Putamen (tissue), 1 donor: ENCODE measurements around the gene CRYBA4.

Source experiments
- DNase-seq: peaks from one replicate; pipeline ENCODE4 v3.0.0-alpha.2; 2016; ENCODE audit warnings: low spot score

The CRYBA4 gene

GRCh38 chr22:26624803-26625202, 3.0 kb downstream of the CRYBA4 start:
- DNase-seq, result no peak

DNA sequence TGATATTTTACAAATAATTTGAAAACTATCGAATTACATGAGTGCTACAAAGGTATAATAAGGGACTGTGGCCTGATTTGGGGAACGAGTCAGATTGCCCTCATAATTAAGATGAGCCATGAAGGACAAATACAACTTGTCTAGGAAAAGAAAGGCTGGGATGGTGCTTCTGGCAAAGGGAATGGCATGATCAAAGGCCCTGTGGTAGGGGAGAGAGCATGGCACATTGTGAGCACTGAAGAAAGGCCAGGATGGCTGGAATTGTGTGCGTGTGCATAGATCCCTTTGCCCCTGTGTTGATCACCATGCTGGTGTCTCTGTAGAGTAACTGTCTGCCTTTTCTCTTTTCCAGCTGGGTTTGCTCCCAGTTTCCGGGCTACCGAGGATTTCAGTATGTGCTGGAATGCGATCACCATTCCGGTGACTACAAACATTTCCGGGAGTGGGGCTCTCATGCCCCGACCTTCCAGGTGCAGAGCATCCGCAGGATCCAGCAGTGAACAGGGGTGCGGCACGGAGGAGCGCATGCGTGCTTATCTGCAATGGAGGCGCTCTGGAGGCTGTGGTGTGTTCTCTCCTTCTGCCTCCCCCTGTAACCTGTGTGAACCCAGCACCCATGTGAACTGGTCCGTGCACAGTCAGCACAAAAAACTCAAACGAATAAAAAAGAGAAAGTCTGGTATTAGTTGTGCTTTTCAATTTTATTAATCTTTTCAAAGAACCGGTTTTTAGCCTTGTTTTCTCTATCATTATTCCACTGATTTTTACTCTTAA, 8.4 kb downstream of the CRYBA4 start:
- DNase-seq, result no peak

DNA sequence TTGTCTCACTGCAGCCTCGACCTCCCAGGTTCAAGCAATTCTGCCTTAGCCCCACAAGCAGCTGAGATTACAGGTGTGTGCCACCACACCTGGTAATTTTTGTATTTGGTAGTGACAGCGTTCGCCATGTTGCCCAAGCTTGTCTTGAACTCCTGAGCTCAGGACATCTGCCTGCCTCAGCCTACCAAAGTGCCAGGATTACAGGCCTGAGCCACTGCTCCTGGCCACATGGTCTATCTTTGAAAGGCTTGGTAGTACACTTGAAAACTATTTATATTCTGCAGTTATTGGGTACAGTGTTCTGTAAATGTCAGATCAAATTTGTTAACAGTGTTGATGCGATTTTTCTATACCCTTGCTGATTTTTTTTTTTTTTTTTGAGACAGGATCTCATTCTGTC, 9.5 kb downstream of the CRYBA4 start:
- DNase-seq, result no peak

- DNase-seq, result no peak
Observed at GRCh38 chr22:26632422-26633155, 10.8 kb downstream of the CRYBA4 start.

DNA sequence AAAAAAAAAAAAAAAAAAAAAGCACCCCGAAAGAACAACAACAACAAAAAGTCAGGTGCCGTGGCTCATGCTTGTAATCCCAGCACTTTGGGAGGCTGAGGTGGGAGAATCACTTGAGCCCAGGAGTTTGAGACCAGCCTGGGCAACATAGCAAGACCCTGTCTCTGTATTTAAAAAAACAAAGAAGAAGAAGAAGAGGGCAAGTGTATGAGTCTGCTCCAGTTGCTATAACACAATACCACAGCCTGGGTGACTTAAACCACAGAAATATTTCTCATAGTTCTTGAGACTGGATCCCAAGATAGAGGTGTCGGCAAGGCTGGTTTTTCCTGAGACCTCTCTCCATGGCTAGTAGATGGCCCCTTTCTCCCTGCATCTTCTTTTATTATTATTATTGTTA, 12.4 kb downstream of the CRYBA4 start:
- no peak for DNase-seq

GRCh38 chr22:26635117-26635516, 13.4 kb downstream of the CRYBA4 start:
- DNase-seq, result no peak

- no peak for DNase-seq
Observed at GRCh38 chr22:26636296-26636695, 14.5 kb downstream of the CRYBA4 start.

DNA sequence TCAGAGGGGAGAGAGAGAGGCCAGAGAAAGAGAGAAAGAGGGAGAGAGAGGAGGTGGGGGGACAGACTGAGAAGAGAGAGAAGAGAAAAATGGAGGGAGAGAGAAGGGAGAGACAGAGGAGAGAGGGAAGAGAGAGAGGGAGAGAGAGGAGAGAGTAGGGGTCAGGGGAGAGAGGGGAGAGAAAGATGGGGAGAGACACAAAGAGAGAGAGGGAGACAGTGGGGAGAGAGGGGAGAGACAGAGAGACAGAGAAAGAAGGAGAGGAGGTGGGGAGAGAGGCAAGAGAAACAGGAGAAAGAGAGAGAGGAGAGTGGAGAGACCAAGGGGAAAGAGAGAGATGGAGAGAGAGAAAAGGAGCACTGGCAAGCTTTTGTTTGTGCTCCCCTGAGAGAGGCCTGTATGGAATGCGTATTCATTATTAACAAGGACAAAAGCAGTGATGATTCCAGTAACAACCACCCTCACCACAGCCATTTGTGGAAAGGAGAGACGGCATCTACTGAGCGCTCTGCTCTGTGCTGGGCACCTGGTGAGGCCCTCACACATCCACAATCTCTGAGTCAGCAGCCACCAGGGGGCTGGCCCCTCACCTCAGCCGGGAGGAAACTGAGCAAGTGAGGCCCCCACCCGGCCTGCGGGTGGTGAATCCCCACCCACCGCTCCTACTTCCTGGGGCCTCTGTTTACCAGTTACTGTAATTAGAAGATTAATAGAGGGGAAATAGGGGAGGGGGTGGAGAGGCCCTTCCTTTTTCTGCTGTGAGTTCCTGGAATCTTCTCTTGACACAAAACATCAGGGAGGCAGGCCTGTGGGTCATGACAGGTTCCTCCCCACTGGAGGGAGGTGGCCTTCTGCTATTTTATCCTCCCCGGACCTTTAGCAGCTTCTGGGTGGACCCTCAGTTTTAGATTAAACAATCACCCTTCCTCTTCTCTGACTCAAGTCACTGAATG, 21.0 kb downstream of the CRYBA4 start:
- DNase-seq, result no peak

GRCh38 chr22:26643418-26644100, 21.8 kb downstream of the CRYBA4 start:
- no peak for DNase-seq

GRCh38 chr22:26646158-26646557, 24.4 kb downstream of the CRYBA4 start:
- DNase-seq, result no peak

GRCh38 chr22:26648011-26648497, 26.3 kb downstream of the CRYBA4 start:
- DNase-seq, result no peak

- DNase-seq, result no peak
Observed at GRCh38 chr22:26648528-26649388, 27.0 kb downstream of the CRYBA4 start.

DNA sequence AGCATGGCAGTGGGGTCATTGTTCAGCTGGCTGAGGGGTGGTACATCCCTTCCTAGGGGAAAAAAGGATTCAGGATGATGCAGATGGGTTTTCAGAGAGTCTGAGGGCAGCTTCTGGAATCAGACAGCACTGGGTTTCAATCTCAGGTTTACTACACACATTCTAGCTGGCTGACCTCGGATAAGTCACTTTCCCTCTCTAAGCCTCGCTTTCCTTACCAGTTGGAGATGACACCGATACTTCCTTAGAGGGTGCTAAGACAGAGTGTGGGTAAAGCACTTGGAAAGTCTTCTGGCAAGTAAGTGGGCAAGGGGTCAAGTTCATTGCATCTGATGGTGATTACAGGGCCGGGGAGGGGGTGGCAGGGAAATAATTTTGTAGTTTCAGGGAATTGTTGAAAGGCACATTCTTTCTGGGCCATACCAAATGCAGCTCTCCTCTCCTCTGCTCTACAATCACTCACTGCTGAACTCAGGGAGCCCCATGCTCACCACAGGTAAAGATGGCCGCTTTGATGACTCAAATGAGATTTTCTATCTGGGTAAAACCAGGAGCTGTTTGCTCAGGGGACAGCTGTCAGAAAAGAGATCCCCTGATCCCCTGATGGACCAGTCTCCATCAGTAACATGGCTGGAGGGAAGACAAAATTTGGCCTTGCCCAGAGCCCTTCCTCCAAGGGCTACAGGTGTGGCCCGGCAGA, 29.1 kb downstream of the CRYBA4 start:
- DNase-seq, result no peak

- DNase-seq, result no peak
Observed at GRCh38 chr22:26651815-26652214, 30.1 kb downstream of the CRYBA4 start.

GRCh38 chr22:26656891-26657851, 35.4 kb downstream of the CRYBA4 start, which contains the start of gene MIAT:
Gene MIAT, plus strand, starts transcription at chr22:26657588.
- no peak for DNase-seq

GRCh38 chr22:26658161-26658560, 36.4 kb downstream of the CRYBA4 start:
- no peak for DNase-seq

GRCh38 chr22:26658671-26659478, 37.1 kb downstream of the CRYBA4 start:
- peak; percentile 74 for DNase-seq

GRCh38 chr22:26660356-26660755, 38.6 kb downstream of the CRYBA4 start:
- no peak for DNase-seq
